Tibial nerve (tissue), 3 donors: ENCODE results near the gene TMUB2.

Source experiments
- POLR2A ChIP-seq, 2 donors: fragments of 450-650 bp; IDR thresholded peaks; one replicate each; pipeline ENCODE4 v1.6.1; 2017; ENCODE audit warnings: antibody characterized with exemption in 2 of 2, mild to moderate bottlenecking in 2 of 2, moderate library complexity in 2 of 2
- TF ChIP-seq, protein P1 (sequence below), 5 experiments: fragments of 200-600 bp in 3 of 5; fragments of 450-650 bp in 2 of 5; sonication (generic) in 3 of 5; IDR thresholded peaks; one replicate each; pipeline ENCODE4 v1.5.1; 2016 to 2019; ENCODE audit warnings: antibody characterized with exemption in 5 of 5, mild to moderate bottlenecking in 3 of 5, moderate library complexity in 2 of 5

DNA sequence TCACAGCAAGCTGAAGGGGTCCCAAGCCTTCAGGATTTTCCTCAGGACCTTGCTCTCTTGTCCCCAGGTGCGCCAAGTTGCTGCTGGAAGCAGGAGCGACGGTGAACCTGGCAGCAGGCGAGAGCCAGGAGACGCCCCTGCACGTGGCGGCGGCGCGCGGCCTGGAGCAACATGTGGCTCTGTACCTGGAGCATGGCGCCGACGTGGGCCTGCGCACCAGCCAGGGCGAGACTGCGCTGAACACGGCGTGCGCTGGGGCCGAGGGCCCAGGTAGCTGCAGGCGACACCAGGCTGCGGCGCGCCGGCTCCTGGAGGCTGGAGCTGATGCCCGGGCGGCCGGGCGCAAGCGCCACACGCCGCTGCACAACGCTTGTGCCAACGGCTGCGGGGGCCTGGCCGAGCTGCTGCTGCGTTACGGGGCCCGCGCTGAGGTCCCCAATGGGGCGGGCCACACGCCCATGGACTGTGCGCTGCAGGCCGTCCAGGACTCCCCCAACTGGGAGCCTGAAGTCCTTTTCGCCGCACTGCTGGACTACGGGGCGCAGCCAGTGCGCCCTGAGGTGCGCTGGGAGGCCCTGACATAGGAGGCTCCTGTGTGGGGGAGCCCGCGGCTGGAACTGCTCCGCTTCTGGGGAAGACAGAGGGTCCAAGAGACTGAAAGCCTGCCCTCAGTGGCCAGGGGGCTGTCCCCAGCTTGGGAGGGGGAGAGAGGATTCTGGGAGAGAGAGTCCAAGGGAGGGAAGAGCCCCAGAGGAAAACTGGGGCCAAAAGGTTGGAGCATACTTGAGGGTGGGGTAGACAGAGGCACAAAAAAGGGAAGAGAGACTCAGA lies 9.9 kb upstream of the TMUB2 start:
- TF ChIP-seq POLR2A (IDR thresholded peaks at IDR 0.05), result no peak
- TF ChIP-seq, protein P1, sequence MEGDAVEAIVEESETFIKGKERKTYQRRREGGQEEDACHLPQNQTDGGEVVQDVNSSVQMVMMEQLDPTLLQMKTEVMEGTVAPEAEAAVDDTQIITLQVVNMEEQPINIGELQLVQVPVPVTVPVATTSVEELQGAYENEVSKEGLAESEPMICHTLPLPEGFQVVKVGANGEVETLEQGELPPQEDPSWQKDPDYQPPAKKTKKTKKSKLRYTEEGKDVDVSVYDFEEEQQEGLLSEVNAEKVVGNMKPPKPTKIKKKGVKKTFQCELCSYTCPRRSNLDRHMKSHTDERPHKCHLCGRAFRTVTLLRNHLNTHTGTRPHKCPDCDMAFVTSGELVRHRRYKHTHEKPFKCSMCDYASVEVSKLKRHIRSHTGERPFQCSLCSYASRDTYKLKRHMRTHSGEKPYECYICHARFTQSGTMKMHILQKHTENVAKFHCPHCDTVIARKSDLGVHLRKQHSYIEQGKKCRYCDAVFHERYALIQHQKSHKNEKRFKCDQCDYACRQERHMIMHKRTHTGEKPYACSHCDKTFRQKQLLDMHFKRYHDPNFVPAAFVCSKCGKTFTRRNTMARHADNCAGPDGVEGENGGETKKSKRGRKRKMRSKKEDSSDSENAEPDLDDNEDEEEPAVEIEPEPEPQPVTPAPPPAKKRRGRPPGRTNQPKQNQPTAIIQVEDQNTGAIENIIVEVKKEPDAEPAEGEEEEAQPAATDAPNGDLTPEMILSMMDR (IDR thresholded peaks at IDR 0.05), result no peak
